Right renal pelvis (tissue), 4 donors: ENCODE data around the gene CCDC188. TPM values are rescaled to one million over a fixed set of nuclear protein-coding genes. Genes with fewer than 3 reads are reported as not detected.
A peak's percentile ranks its signal among the peaks of the same experiment; 100 is the strongest.

ENCODE experiments used
- DNase-seq, 4 donors: peaks; one replicate each; pipeline ENCODE4 v3.0.0-alpha.2; 2013; ENCODE audit warnings: low read depth in 4 of 4, low spot score in 3 of 4, missing footprints in 1 of 4
- polyA plus RNA-seq, 4 donors: library from polyadenylated mRNA; unstranded; fragments of 120-200 nt; gene quantifications; one replicate each; pipeline ENCODE4 v1.2.1, GENCODE V29; 2013; ENCODE audit not compliant: insufficient read length in 4 of 4

The CCDC188 gene
- polyA plus RNA-seq, 4 donors, result 0.53 to 0.93 (median 0.76) TPM

DNA sequence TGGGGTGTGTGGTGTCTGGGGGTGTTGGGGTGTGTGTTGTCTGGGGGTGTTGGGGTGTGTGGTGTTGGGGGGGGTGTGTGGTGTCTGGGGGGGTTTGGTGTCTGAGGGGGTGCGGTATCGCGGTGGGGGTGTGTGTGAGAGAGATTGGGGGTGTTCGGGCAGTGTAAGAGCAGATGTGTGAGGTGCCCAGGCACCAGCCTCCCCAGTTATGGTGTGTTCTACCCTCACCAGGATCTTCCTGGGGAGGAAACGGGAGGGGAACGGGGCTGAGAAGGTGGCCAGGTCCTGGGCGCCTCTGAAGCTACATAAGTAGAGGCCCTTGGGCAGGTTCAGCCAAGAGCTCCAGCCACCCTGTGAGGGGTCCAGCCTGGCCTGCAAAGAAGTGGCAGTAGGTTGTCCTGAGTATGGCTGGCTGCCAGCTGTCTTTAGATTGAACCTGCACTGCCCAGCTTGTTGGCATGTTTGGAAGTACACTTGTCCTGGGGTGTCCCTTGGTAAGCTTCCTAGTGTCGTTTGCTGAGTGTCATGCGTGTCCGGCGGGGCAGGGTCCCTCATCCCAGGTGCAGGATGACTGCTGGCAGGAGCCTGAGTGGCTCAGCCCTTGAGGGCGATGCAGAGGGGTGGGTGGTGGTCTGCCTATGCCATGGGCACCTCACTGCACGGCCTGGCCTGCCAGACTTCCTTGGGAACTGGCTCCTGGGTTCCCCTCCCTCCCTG, 27.3 kb downstream of the CCDC188 start:
- no peak for DNase-seq

- DNase-seq, result no peak
Observed at GRCh38 chr22:20121856-20122415, 28.9 kb downstream of the CCDC188 start.

DNA sequence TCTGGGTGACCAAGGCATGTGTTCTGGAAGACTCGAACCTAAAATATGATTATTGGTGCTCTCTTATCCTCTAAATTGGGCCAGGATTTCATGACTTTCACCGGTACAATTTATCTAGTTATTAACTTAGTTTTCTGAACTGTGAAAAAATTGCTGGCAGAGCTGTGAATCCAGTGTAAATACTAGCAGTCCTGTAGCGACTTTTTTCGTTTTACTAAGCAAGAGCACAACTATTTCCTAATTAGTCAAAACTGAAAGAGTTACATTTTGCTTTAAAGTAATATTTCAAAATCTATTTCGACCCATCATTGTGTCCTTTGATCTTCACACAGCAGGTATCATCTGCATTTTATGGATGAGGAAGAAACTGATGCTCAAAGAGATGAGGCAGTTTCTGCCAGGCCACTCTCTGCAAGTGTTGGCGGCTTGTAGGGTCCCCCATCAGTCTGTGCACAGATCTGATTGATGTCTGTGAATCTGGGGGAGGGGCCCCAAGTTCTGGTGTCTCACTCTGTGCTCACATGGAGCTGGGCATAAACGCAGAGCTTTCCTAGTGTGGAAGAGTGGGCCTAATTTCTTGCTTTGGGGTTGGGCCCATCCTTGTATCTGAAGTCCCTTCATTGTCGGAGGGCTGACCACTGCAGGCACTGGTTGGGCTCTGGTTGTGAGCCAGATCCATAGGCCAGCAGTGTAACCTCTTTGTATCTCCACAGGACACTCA, 32.4 kb downstream of the CCDC188 start:
- DNase-seq, result no peak

GRCh38 chr22:20117633-20118299, 33.1 kb downstream of the CCDC188 start:
- no peak for DNase-seq

- DNase-seq, result peak; percentile 96 to 98 (median 97)
Observed at GRCh38 chr22:20116951-20117632, 33.8 kb downstream of the CCDC188 start, which contains the start of gene TRMT2A. Gene TRMT2A (minus strand): TSS chr22:20117226. CDS start chr22:20116906, 320 bp downstream.

GRCh38 chr22:20116376-20116950, 34.4 kb downstream of the CCDC188 start:
- DNase-seq, result no peak

GRCh38 chr22:20115691-20116375, 35.0 kb downstream of the CCDC188 start, which contains the start of gene RANBP1:
Gene RANBP1 (plus strand): TSS chr22:20116104. CDS start chr22:20116185, 81 bp downstream.
- no peak for DNase-seq

- DNase-seq, result no peak
Observed at GRCh38 chr22:20114506-20115475, 36.1 kb downstream of the CCDC188 start.

DNA sequence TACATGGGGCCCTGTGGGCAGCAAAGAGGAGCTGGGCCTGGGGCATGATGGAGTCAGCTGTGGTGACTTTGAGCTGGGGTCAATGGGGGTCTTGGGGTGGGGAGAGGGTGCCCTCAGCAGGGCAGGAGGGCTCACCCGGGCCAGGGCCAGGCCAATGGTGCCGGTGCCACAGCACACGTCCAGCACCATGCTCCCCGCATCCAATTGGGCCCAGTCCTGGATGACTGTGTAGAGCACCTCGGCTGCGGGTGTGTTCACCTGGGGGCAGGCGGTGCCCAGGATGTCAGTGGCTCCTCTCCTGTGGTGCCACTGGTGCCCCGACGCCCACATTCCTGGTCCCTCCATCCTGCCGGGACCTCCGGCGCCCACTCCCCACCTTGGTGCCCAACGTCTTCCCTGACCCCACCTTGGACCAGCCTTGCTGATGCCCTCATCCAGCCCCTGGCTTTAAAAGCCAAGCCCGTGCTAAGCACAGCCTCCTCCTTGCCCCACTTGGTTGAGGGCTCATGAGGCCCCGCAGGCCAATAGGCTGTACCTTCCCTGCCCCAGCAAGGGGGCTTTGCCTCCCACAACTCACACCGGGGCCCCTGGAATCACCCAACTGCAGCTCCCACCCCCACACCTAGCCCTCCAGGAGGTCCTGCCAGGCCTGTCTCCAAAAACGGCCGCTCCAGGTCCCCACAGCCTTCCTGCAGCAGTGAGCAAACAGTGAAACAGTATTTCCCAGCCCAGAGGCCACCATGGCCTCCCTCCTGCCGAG, 37.1 kb downstream of the CCDC188 start:
- DNase-seq, result no peak

- DNase-seq, result no peak
Observed at GRCh38 chr22:20112623-20113511, 38.0 kb downstream of the CCDC188 start.

GRCh38 chr22:20111689-20112622, 38.9 kb downstream of the CCDC188 start:
- no peak for DNase-seq

DNA sequence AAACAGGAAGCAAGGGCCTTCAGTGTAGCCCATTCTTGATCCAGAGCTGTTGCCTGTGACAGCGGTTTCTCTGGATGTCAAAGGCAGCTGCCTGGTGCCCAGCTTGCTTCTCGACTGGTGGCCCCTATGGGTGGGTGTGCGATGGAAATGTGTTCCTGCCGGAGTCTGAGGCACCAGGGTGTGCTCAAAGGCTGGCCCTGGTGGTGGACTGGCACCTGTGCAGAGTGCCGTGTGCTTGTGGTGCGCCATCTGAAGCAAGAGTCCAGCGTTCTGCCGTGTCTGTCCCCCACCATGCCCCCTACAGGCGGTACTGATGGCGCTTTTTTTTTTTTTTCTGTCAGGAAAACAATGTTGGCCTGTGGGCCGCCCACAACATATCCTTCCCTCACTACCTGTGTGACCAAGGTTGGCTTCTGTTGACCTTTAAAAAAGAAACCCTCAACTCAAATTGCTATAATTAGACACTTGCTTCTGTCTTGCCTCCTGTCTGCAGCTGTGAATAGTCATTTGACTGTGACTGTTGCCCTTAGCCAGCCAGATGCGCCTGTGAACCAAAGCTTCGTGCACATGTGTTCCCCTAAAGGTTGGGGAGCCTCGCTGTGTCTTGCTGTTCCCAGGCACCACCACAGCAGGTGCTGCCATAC, 39.7 kb downstream of the CCDC188 start:
- DNase-seq, result no peak

DNA sequence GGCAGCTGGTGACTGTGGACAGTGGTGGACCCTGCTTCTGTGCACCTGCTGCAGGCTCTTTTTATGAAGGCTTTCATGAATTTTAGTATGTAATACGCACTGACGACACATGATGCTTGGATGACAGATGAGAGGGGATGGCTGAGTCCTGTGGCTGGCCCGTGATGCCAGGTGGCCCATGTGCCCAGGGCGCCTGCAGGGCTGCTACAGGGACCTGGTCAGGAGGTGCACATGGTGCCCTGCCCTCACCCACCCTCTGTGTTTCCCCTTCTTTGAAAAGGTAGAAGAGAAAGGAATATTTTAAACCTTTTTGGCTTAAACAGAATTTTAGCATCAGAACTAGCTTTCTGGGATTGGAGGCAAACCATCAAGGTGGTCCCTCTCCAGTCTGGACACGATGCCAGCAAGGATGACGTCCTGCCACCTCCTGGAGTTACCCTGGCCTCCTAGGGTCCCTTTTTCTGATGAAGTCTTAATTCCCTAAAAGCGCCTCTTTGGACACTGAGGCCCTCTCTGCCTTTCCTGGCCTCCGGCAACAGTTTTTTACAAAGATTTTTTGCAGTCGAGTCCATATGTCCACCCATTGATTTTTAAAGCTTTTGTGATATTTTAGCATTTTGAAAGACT, 40.4 kb downstream of the CCDC188 start:
- no peak for DNase-seq
